Smooth muscle cell of bladder (primary cell): ENCODE results near the gene TRAPPC14. TPM values are rescaled to one million over a fixed set of nuclear protein-coding genes. Genes with fewer than 3 reads are reported as not detected.

Experiments used
- total RNA-seq: library from RNA; depleted of rRNA; stranded (reverse); fragments of >200 nt; gene quantifications from 2 replicates; pipeline ENCODE4 v1.2.3, GENCODE V29; 2014

TRAPPC14 gene
- total RNA-seq = 5.8 and 10.4 TPM in 2 replicates

GRCh38 chr7:100158229-100159098 lies at the start of gene TRAPPC14:
TRAPPC14 (minus strand) TSS chr7:100158723; CDS start chr7:100158499, 224 bp downstream.

GRCh38 chr7:100177045-100178001 lies 18.8 kb upstream of the TRAPPC14 start, which contains the start of the genes GPC2 and STAG3:
GPC2 (minus strand) TSS chr7:100177381; CDS start chr7:100177199, 182 bp downstream.
STAG3 (plus strand) TSS chr7:100177918; CDS start chr7:100180557, 2,639 bp downstream.

GRCh38 chr7:100148559-100149328 lies 9.8 kb downstream of the TRAPPC14 start, which contains the start of gene LAMTOR4:
LAMTOR4 (plus strand) TSS chr7:100148918; CDS start chr7:100148973, 55 bp downstream.

GRCh38 chr7:100126931-100127865 lies 31.3 kb downstream of the TRAPPC14 start, which contains the start of gene MBLAC1:
MBLAC1 (plus strand) TSS chr7:100126967; CDS start chr7:100127396, 429 bp downstream.

GRCh38 chr7:100119072-100119969 lies 39.2 kb downstream of the TRAPPC14 start, which contains the start of the genes CNPY4 and TAF6:
CNPY4 (plus strand) TSS chr7:100119634; CDS start chr7:100119745, 111 bp downstream.
TAF6 (minus strand) TSS chr7:100119358; CDS start chr7:100114209, 5,149 bp downstream.

Other genes with a start within 250 kb of the TRAPPC14 start
- 24.5 and 34.3 TPM in 2 replicates for gene TRIM4, start 239.2 kb downstream of the TRAPPC14 start, total RNA-seq
- under 0.01 and 0.09 TPM in 2 replicates for gene GJC3, start 229.1 kb downstream of the TRAPPC14 start, total RNA-seq
- gene AZGP1, start 182.7 kb downstream of the TRAPPC14 start, total RNA-seq = 0.09 TPM in 1 of 2 replicates, not detected in the other
- gene ZKSCAN1, start 143.1 kb downstream of the TRAPPC14 start, total RNA-seq = 32.1 and 42.8 TPM in 2 replicates
- gene ZSCAN21, start 108.9 kb downstream of the TRAPPC14 start, total RNA-seq = 6.5 and 12.2 TPM in 2 replicates
- gene ZNF3, start 77.0 kb downstream of the TRAPPC14 start, total RNA-seq = 24.7 and 28.8 TPM in 2 replicates
- 133 and 170 TPM in 2 replicates for gene COPS6, start 69.8 kb downstream of the TRAPPC14 start, total RNA-seq
- gene MCM7, start 57.3 kb downstream of the TRAPPC14 start, total RNA-seq = 18.2 and 18.8 TPM in 2 replicates
- 22.0 and 29.0 TPM in 2 replicates for gene AP4M1, start 57.1 kb downstream of the TRAPPC14 start, total RNA-seq
- 21.8 and 27.4 TPM in 2 replicates for gene TAF6, start 39.4 kb downstream of the TRAPPC14 start, total RNA-seq
- gene CNPY4, start 39.1 kb downstream of the TRAPPC14 start, total RNA-seq = 35.8 and 61.8 TPM in 2 replicates
- 2.4 and 2.5 TPM in 2 replicates for gene MBLAC1, start 31.8 kb downstream of the TRAPPC14 start, total RNA-seq
- gene LAMTOR4, start 9.8 kb downstream of the TRAPPC14 start, total RNA-seq = 90.4 and 133 TPM in 2 replicates
- gene GAL3ST4, start 9.9 kb upstream of the TRAPPC14 start, total RNA-seq = 1.8 and 2.4 TPM in 2 replicates
- 0.85 and 1.1 TPM in 2 replicates for gene GPC2, start 18.7 kb upstream of the TRAPPC14 start, total RNA-seq
- gene STAG3, start 19.2 kb upstream of the TRAPPC14 start, total RNA-seq = 0.28 TPM in 2 replicates
- not detected in 2 replicates for gene PVRIG, start 61.2 kb upstream of the TRAPPC14 start, total RNA-seq
- not detected in 2 replicates for gene SPDYE3, start 149.0 kb upstream of the TRAPPC14 start, total RNA-seq
- 3.7 and 6.6 TPM in 2 replicates for gene PILRB, start 199.4 kb upstream of the TRAPPC14 start, total RNA-seq
- gene PILRA, start 214.8 kb upstream of the TRAPPC14 start, total RNA-seq = 0.18 and 0.28 TPM in 2 replicates